ENCODE results near the gene GLYR1. TPM values are rescaled to one million over a fixed set of nuclear protein-coding genes. Genes with fewer than 3 reads are reported as not detected.

The GLYR1 gene
- total RNA-seq, 1 experiment from 2014 or later, result 135 TPM

DNA sequence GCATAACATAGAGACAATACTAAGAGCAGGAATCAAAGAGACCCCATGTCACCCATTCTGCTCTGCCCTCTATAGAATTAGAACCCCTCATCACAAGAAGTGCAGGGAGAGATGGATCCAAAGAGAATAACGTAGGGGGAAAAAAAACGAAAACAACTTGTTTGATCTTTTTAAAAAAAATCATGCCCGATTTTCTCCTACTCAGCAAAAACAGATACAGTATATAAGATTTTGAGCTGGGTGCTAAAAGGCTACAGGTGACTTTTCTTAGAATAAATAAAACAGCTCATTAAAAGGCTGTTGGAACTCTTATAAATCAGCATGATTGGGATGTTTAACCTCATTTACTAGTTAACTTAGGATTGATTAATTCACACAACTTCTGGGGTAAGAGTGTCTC is 17.6 kb upstream of the GLYR1 start:
- Histone ChIP-seq H3K27ac (no peak overlapping the region), H3K4me1 (replicated peaks; ENCODE audit: insufficient read depth) (peaks cover 15% of the 10 kb centered on the region), H3K27me3 (ENCODE audit: insufficient read depth, low read depth) (no peaks in the 10 kb centered on the region), H3K4me2 (no peak overlapping the region), H3K9me3 (ENCODE audit: insufficient read depth, low read depth) (no peaks in the 10 kb centered on the region), H3K9me2 (ENCODE audit: insufficient read depth) (no peaks in the 10 kb centered on the region), H3F3A (ENCODE audit: insufficient read depth, low read depth) (peaks cover 18% of the 10 kb centered on the region; the same call in 1 of the 2 replicates), H3K4me3 (no peak overlapping the region), H3K79me2 (ENCODE audit: low read depth) (peaks cover 29% of the 10 kb centered on the region), H3K36me3 (ENCODE audit: low read depth) (peaks cover 8% of the 10 kb centered on the region; the same call in 1 of the 2 replicates), H2AFZ (no peak overlapping the region), H4K20me1 (ENCODE audit: insufficient read depth) (peaks cover 17% of the 10 kb centered on the region)
- intact Hi-C loops (cut with micrococcal nuclease; ENCODE audit: unreplicated experiment), result no loop called here
- DNase-seq, result no peak
- POLR2A ChIA-PET (ENCODE audit: unreplicated experiment), result interaction anchor here (0.7 kb wide), 1 partner anchor 54 kb away, joined by 3 read pairs; no protein-coding TSS in a partner anchor
- CTCF ChIA-PET, result no interaction called here
- BruUV-seq (replicated peaks), result no TSS peak
- no peak for TF ChIP-seq EZH2 (IDR thresholded peaks at IDR 0.05; ENCODE audit: low read depth)
- TF ChIP-seq, protein P1, sequence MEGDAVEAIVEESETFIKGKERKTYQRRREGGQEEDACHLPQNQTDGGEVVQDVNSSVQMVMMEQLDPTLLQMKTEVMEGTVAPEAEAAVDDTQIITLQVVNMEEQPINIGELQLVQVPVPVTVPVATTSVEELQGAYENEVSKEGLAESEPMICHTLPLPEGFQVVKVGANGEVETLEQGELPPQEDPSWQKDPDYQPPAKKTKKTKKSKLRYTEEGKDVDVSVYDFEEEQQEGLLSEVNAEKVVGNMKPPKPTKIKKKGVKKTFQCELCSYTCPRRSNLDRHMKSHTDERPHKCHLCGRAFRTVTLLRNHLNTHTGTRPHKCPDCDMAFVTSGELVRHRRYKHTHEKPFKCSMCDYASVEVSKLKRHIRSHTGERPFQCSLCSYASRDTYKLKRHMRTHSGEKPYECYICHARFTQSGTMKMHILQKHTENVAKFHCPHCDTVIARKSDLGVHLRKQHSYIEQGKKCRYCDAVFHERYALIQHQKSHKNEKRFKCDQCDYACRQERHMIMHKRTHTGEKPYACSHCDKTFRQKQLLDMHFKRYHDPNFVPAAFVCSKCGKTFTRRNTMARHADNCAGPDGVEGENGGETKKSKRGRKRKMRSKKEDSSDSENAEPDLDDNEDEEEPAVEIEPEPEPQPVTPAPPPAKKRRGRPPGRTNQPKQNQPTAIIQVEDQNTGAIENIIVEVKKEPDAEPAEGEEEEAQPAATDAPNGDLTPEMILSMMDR (conservative IDR thresholded peaks at IDR 0.05), result no peak

DNA sequence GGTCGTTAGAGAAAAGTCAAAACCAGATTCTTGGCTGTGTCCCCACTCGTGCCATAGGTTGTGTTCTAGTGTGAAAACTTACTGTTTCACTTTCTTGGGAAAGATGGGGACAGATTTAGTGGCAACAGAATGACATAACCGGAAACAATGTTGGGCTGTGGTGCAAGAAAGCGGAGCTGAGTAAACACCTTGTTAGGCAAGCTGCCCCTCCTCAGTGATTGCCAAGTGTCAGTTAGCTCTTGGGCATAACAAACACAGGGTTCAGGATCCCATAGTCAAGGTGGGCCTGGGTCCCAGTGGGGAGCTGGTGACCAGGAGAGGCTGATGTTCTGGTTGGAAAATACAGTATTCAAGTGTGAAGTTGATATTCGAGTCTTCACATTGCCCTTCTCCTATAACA is 15.6 kb upstream of the GLYR1 start:
- Histone ChIP-seq H3K4me2 (peak overlapping the region; percentile 27), H3K36me3 (ENCODE audit: low read depth) (peaks cover 22% of the 10 kb centered on the region), H3K4me1 (replicated peaks; ENCODE audit: insufficient read depth) (peaks cover 15% of the 10 kb centered on the region), H3K79me2 (ENCODE audit: low read depth) (peaks cover 29% of the 10 kb centered on the region), H2AFZ (no peak overlapping the region), H3K9me2 (ENCODE audit: insufficient read depth) (no peaks in the 10 kb centered on the region), H3K9me3 (ENCODE audit: insufficient read depth, low read depth) (no peaks in the 10 kb centered on the region), H4K20me1 (ENCODE audit: insufficient read depth) (peaks cover 15% of the 10 kb centered on the region), H3K27me3 (ENCODE audit: insufficient read depth, low read depth) (no peaks in the 10 kb centered on the region), H3K4me3 (no peak overlapping the region), H3K27ac (peak overlapping the region; percentile 51), H3F3A (ENCODE audit: insufficient read depth, low read depth) (peaks cover 26% of the 10 kb centered on the region; the same call in 1 of the 2 replicates)
- ChIA-PET CTCF (no interaction called here), POLR2A (ENCODE audit: unreplicated experiment) (no interaction called here)
- DNase-seq, result peak in 1 of 2 experiments; percentile 47
- no TSS peak for BruUV-seq (replicated peaks)
- no peak for TF ChIP-seq EZH2 (IDR thresholded peaks at IDR 0.05; ENCODE audit: low read depth)
- TF ChIP-seq, protein P1 (conservative IDR thresholded peaks at IDR 0.05), result no peak
- intact Hi-C loops (cut with micrococcal nuclease; ENCODE audit: unreplicated experiment), result no loop called here

DNA sequence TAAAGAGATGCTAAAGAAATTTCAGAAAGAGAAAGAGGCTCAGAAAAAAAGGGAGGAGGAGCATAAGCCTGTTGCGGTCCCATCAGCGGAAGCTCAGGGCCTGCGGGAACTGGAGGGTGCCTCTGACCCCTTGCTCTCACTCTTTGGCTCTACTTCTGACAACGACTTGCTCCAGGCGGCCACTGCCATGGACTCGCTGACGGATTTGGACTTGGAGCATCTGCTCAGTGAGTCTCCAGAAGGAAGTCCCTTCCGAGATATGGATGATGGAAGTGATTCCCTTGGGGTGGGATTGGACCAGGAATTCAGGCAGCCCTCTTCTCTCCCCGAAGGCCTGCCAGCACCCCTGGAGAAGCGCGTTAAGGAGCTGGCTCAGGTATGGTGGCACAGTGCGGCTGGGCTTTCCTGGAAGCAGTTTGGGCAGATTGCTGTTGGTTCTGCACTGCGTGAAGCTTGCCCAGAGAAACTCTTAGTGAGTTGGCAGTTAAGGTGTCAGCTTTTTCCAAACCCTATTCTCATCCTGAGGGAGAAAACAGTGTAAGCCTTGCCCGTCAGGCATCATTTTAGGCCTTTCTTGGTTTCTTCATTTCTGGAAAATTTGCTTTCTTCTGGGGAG is 13.7 kb upstream of the GLYR1 start:
- Histone ChIP-seq H3K9me2 (ENCODE audit: insufficient read depth) (no peaks in the 10 kb centered on the region), H3K4me3 (no peak overlapping the region), H3K36me3 (ENCODE audit: low read depth) (peaks cover 22% of the 10 kb centered on the region), H4K20me1 (ENCODE audit: insufficient read depth) (peaks cover 18% of the 10 kb centered on the region), H3K79me2 (ENCODE audit: low read depth) (peaks cover 25% of the 10 kb centered on the region), H3K27me3 (ENCODE audit: insufficient read depth, low read depth) (no peaks in the 10 kb centered on the region), H3F3A (ENCODE audit: insufficient read depth, low read depth) (peaks cover 26% of the 10 kb centered on the region; the same call in 1 of the 2 replicates), H3K9me3 (ENCODE audit: insufficient read depth, low read depth) (no peaks in the 10 kb centered on the region), H3K4me1 (replicated peaks; ENCODE audit: insufficient read depth) (peaks cover 15% of the 10 kb centered on the region), H2AFZ (no peak overlapping the region), H3K4me2 (no peak overlapping the region), H3K27ac (no peak overlapping the region)
- no peak for DNase-seq
- intact Hi-C loops (cut with micrococcal nuclease; ENCODE audit: unreplicated experiment), result no loop called here
- TF ChIP-seq, protein P1 (conservative IDR thresholded peaks at IDR 0.05), result no peak
- no peak for TF ChIP-seq EZH2 (IDR thresholded peaks at IDR 0.05; ENCODE audit: low read depth)
- BruUV-seq (replicated peaks), result no TSS peak
- ChIA-PET POLR2A (ENCODE audit: unreplicated experiment) (no interaction called here), CTCF (interaction anchor here (1.0 kb wide), 1 partner anchor 19 kb away, joined by 3 read pairs; no protein-coding TSS in a partner anchor)
